NCI-H1417 (cell line): ENCODE results near the gene SH3PXD2A.

ENCODE experiments used
- DNase-seq, 3 experiments: peaks; one replicate each; lab custom pipeline; 2025; lab: John Stamatoyannopoulos, UW

The SH3PXD2A gene

GRCh38 chr10:103560886-103561285, 294.5 kb downstream of the SH3PXD2A start:
- DNase-seq, result no peak

GRCh38 chr10:103559776-103560175, 295.6 kb downstream of the SH3PXD2A start:
- no peak for DNase-seq

GRCh38 chr10:103558911-103559310, 296.5 kb downstream of the SH3PXD2A start:
- DNase-seq, result no peak

- DNase-seq, result peak in 1 of 3 experiments; percentile 29
Observed at GRCh38 chr10:103557455-103557854, 297.9 kb downstream of the SH3PXD2A start.

GRCh38 chr10:103556383-103557007, 298.9 kb downstream of the SH3PXD2A start:
- no peak for DNase-seq

GRCh38 chr10:103555712-103556111, 299.7 kb downstream of the SH3PXD2A start:
- DNase-seq, result no peak

GRCh38 chr10:103555325-103555649, 300.1 kb downstream of the SH3PXD2A start:
- DNase-seq, result no peak

- peak; percentile 61 to 73 (median 67) for DNase-seq
Observed at GRCh38 chr10:103554488-103555324, 300.7 kb downstream of the SH3PXD2A start.

- DNase-seq, result no peak
Observed at GRCh38 chr10:103553743-103554487, 301.5 kb downstream of the SH3PXD2A start.

GRCh38 chr10:103552856-103553742, 302.3 kb downstream of the SH3PXD2A start:
- DNase-seq, result no peak

- no peak for DNase-seq
Observed at GRCh38 chr10:103551619-103552602, 303.5 kb downstream of the SH3PXD2A start.

- no peak for DNase-seq
Observed at GRCh38 chr10:103550229-103550628, 305.1 kb downstream of the SH3PXD2A start.

- DNase-seq, result no peak
Observed at GRCh38 chr10:103549349-103549685, 306.1 kb downstream of the SH3PXD2A start.

GRCh38 chr10:103548581-103549348, 306.6 kb downstream of the SH3PXD2A start:
- DNase-seq, result peak; percentile 56 to 85 (median 78)

- no peak for DNase-seq
Observed at GRCh38 chr10:103548006-103548405, 307.4 kb downstream of the SH3PXD2A start.

GRCh38 chr10:103547391-103547946, 307.9 kb downstream of the SH3PXD2A start:
- no peak for DNase-seq

- no peak for DNase-seq
Observed at GRCh38 chr10:103546401-103546800, 309.0 kb downstream of the SH3PXD2A start.

GRCh38 chr10:103545771-103546281, 309.6 kb downstream of the SH3PXD2A start:
- no peak for DNase-seq

GRCh38 chr10:103545366-103545765, 310.0 kb downstream of the SH3PXD2A start:
- no peak for DNase-seq
